HG03457 (cell line): Measurements from ENCODE around the gene CPSF6.
"Not testable (repeated sequence)": the region's sequence is repeated elsewhere in the genome, so short reads cannot be mapped to it uniquely, and the experiment has no call there.

Source experiments
- ATAC-seq: cut with Tn5 transposase; IDR thresholded peaks from one replicate; pipeline ENCODE4 v1.9.1; 2021; ENCODE audit warnings: moderate number of reproducible peaks; ENCODE audit not compliant: unreplicated experiment

The CPSF6 gene

GRCh38 chr12:69239352-69239921 is at the start of gene CPSF6:
CPSF6 (plus strand) TSS chr12:69239569; CDS start chr12:69239647, 78 bp downstream.
- peak; percentile 92 for ATAC-seq

- ATAC-seq: no peak
Measured at GRCh38 chr12:69196302-69197288, 42.8 kb upstream of the CPSF6 start.

GRCh38 chr12:69199976-69200375 is 39.4 kb upstream of the CPSF6 start:
- not testable (repeated sequence) for ATAC-seq

GRCh38 chr12:69204191-69204590 is 35.2 kb upstream of the CPSF6 start:
- ATAC-seq: no peak

GRCh38 chr12:69210661-69211060 is 28.7 kb upstream of the CPSF6 start:
- ATAC-seq: no peak

- no peak for ATAC-seq
Measured at GRCh38 chr12:69211160-69211559, 28.2 kb upstream of the CPSF6 start.

GRCh38 chr12:69214169-69214568 is 25.2 kb upstream of the CPSF6 start:
- ATAC-seq: no peak

- ATAC-seq: no peak
Measured at GRCh38 chr12:69225251-69225910, 14.0 kb upstream of the CPSF6 start.

- no peak for ATAC-seq
Measured at GRCh38 chr12:69231479-69231878, 7.9 kb upstream of the CPSF6 start.

GRCh38 chr12:69238589-69239351 is 599 bp upstream of the CPSF6 start:
- ATAC-seq: no peak

GRCh38 chr12:69239922-69240630 is 707 bp downstream of the CPSF6 start:
- ATAC-seq: peak; percentile 20

- no peak for ATAC-seq
Measured at GRCh38 chr12:69240631-69240995, 1.2 kb downstream of the CPSF6 start.

GRCh38 chr12:69241438-69242092 is 2.2 kb downstream of the CPSF6 start:
- no peak for ATAC-seq

GRCh38 chr12:69243099-69244084 is 4.0 kb downstream of the CPSF6 start:
- peak; percentile 40 for ATAC-seq

- ATAC-seq: no peak
Measured at GRCh38 chr12:69247268-69248018, 8.1 kb downstream of the CPSF6 start.

GRCh38 chr12:69252033-69252432 is 12.7 kb downstream of the CPSF6 start:
- ATAC-seq: no peak

GRCh38 chr12:69254046-69254445 is 14.7 kb downstream of the CPSF6 start:
- peak; percentile 60 for ATAC-seq

GRCh38 chr12:69254862-69255261 is 15.5 kb downstream of the CPSF6 start:
- no peak for ATAC-seq
